ENCODE results near the gene TOR4A.
A peak's percentile ranks its signal among the peaks of the same experiment; 100 is the strongest.
"Not testable (repeated sequence)": the region's sequence is repeated elsewhere in the genome, so short reads cannot be mapped to it uniquely, and the experiment has no call there.

TOR4A gene

GRCh38 chr9:137234758-137235423 is 42.6 kb upstream of the TOR4A start:
- DNase-seq (ENCODE audit: low read depth in 2 of 2): no peak
- H3K4me3 ChIP-seq (replicated peaks in 1 of 2; ENCODE audit: low read depth in 2 of 2, low read length in 2 of 2): no peak overlapping the region
- no peak for TF ChIP-seq CTCF (IDR thresholded peaks at IDR 0.05; ENCODE audit: low read depth, low read length)

GRCh38 chr9:137235424-137236237 is 41.9 kb upstream of the TOR4A start:
- no peak for DNase-seq (ENCODE audit: low read depth in 2 of 2)
- TF ChIP-seq CTCF (IDR thresholded peaks at IDR 0.05; ENCODE audit: low read depth, low read length): no peak
- no peak overlapping the region for H3K4me3 ChIP-seq (replicated peaks in 1 of 2; ENCODE audit: low read depth in 2 of 2, low read length in 2 of 2)

- DNase-seq (ENCODE audit: low read depth in 2 of 2): peak; percentile 79 to 82
- no peak overlapping the region for H3K4me3 ChIP-seq (replicated peaks in 1 of 2; ENCODE audit: low read depth in 2 of 2, low read length in 2 of 2)
- peak; percentile 99 for TF ChIP-seq CTCF (IDR thresholded peaks at IDR 0.05; ENCODE audit: low read depth, low read length)
Observed at GRCh38 chr9:137236238-137236935, 41.1 kb upstream of the TOR4A start.

GRCh38 chr9:137236936-137237421 is 40.5 kb upstream of the TOR4A start:
- TF ChIP-seq CTCF (IDR thresholded peaks at IDR 0.05; ENCODE audit: low read depth, low read length): no peak
- no peak overlapping the region for H3K4me3 ChIP-seq (replicated peaks in 1 of 2; ENCODE audit: low read depth in 2 of 2, low read length in 2 of 2)
- DNase-seq (ENCODE audit: low read depth in 2 of 2): no peak

GRCh38 chr9:137237759-137238726 is 39.5 kb upstream of the TOR4A start:
- H3K4me3 ChIP-seq (replicated peaks in 1 of 2; ENCODE audit: low read depth in 2 of 2, low read length in 2 of 2): no peak overlapping the region
- no peak for DNase-seq (ENCODE audit: low read depth in 2 of 2)
- no peak for TF ChIP-seq CTCF (IDR thresholded peaks at IDR 0.05; ENCODE audit: low read depth, low read length)

GRCh38 chr9:137239541-137240200 is 37.9 kb upstream of the TOR4A start:
- H3K4me3 ChIP-seq (replicated peaks in 1 of 2; ENCODE audit: low read depth in 2 of 2, low read length in 2 of 2): peak overlapping the region; percentile 57 to 68
- not testable (repeated sequence) for DNase-seq (ENCODE audit: low read depth in 2 of 2)
